HepG2 (cell line): ENCODE data around the gene INO80C. TPM values are rescaled to one million over a fixed set of nuclear protein-coding genes. Genes with fewer than 3 reads are reported as not detected.
A peak's percentile ranks its signal among the peaks of the same experiment; 100 is the strongest.

Experiments used
- AKNA ChIP-seq: sonication (generic); formaldehyde crosslinking; IDR thresholded peaks from 2 replicates; pipeline ENCODE4 v1.4.0; 2020; ENCODE audit warnings: missing genetic modification reagents, borderline replicate concordance
- BRD4 ChIP-seq: sonication (generic); formaldehyde crosslinking; IDR thresholded peaks from 2 replicates; pipeline ENCODE4 v1.4.0; 2020; ENCODE audit warnings: missing genetic modification reagents
- DRAP1 ChIP-seq: IDR thresholded peaks from 2 replicates; pipeline ENCODE4 v1.6.1; 2016; ENCODE audit warnings: missing genetic modification reagents, missing compliant biosample characterization
- EED ChIP-seq: sonication (generic); formaldehyde crosslinking; IDR thresholded peaks from 2 replicates; pipeline ENCODE4 v1.5.0; 2020; ENCODE audit warnings: mild to moderate bottlenecking, missing genetic modification reagents
- GMEB2 ChIP-seq: IDR thresholded peaks from 2 replicates; pipeline ENCODE4 v1.6.1; 2016; ENCODE audit warnings: missing biosample characterization, missing genetic modification reagents, low read depth
- GPN1 ChIP-seq: sonication (generic); formaldehyde crosslinking; IDR thresholded peaks from 2 replicates; pipeline ENCODE4 v1.5.1; 2020; ENCODE audit warnings: missing genetic modification reagents, borderline replicate concordance
- MEIS1 ChIP-seq: sonication (generic); formaldehyde crosslinking; IDR thresholded peaks from 2 replicates; pipeline ENCODE4 v1.9.0; 2021; ENCODE audit warnings: mild to moderate bottlenecking, missing genetic modification reagents, moderate library complexity, borderline replicate concordance
- MIER3 ChIP-seq: IDR thresholded peaks from 2 replicates; pipeline ENCODE4 v1.6.1; 2016; ENCODE audit warnings: missing compliant biosample characterization, borderline replicate concordance
- NCOA2 ChIP-seq: sonication (generic); formaldehyde crosslinking; IDR thresholded peaks from 2 replicates; pipeline ENCODE4 v1.8.0; 2022; ENCODE audit warnings: inconsistent platforms
- NFIC ChIP-seq: IDR thresholded peaks from 2 replicates; pipeline ENCODE4 v1.6.1; 2012; ENCODE audit warnings: mild to moderate bottlenecking, low read length, inconsistent platforms
- NR2F1 ChIP-seq, 2 experiments: fragments of 450-650 bp in 1 of 2; formaldehyde crosslinking in 1 of 2; IDR thresholded peaks; 2 replicates each; pipeline versions ENCODE4 v1.5.0 to v1.6.1; 2016 to 2020; ENCODE audit warnings: mild to moderate bottlenecking in 1 of 2, missing compliant biosample characterization in 1 of 2, missing genetic modification reagents in 1 of 2, moderate library complexity in 1 of 2
- PAX8 ChIP-seq: sonication (generic); formaldehyde crosslinking; IDR thresholded peaks from 2 replicates; pipeline ENCODE4 v1.8.0; 2022; ENCODE audit warnings: mild to moderate bottlenecking, missing genetic modification reagents, borderline replicate concordance
- RORA ChIP-seq: sonication (generic); formaldehyde crosslinking; IDR thresholded peaks from 2 replicates; pipeline ENCODE4 v1.5.0; 2020; ENCODE audit warnings: mild to moderate bottlenecking, missing genetic modification reagents, moderate library complexity
- SMARCE1 ChIP-seq: fragments of 450-650 bp; IDR thresholded peaks from 2 replicates; pipeline ENCODE4 v1.6.1; 2017; ENCODE audit warnings: borderline replicate concordance
- ZNF24 ChIP-seq: fragments of 450-650 bp; IDR thresholded peaks from 2 replicates; pipeline ENCODE4 v1.6.1; 2017; ENCODE audit warnings: antibody characterized with exemption, mild to moderate bottlenecking
- ZNF276 ChIP-seq: sonication (generic); formaldehyde crosslinking; IDR thresholded peaks from 2 replicates; pipeline ENCODE4 v1.4.0; 2020; ENCODE audit warnings: mild to moderate bottlenecking, low read depth, missing genetic modification reagents
- ZNF446 ChIP-seq: sonication (generic); formaldehyde crosslinking; IDR thresholded peaks from 2 replicates; pipeline ENCODE4 v1.5.0; 2020; ENCODE audit warnings: mild to moderate bottlenecking, missing genetic modification reagents
- ZNF644 ChIP-seq: IDR thresholded peaks from 2 replicates; pipeline ENCODE4 v1.6.1; 2016; ENCODE audit warnings: low read depth
- ZSCAN22 ChIP-seq: sonication (generic); formaldehyde crosslinking; IDR thresholded peaks from 2 replicates; pipeline ENCODE4 v1.4.0; 2020; ENCODE audit warnings: mild to moderate bottlenecking, missing genetic modification reagents
- polyA plus RNA-seq, 8 experiments: library from polyadenylated mRNA; depleted of rRNA in 3 of 8; stranded (reverse) in 7 of 8; unstranded in 1 of 8; fragments of >200 nt; fragmentation: Illumina TruSeq in 4 of 8; extraction: Trizol in 4 of 8; gene quantifications; 2 replicates each; pipeline versions ENCODE4 v1.2.1 to v1.2.3, GENCODE V29; 2011 to 2016; ENCODE audit warnings: low read depth in 4 of 8, missing spikeins in 1 of 8, mixed read lengths in 1 of 8; ENCODE audit not compliant: insufficient read depth in 1 of 8
- total RNA-seq, 5 experiments: library from RNA; depleted of rRNA; stranded (reverse); fragments of >200 nt; fragmentation: Illumina TruSeq; extraction: Trizol; gene quantifications; 2 replicates each; pipeline ENCODE4 v1.2.3, GENCODE V29; 2016; ENCODE audit warnings: low read depth in 1 of 5

The INO80C gene
- total and polyA plus RNA-seq, 2 of the 13 experiments (the other 11 are each of a cell fraction or from before 2014, with no cell fraction given), result 8.2 to 15.4 TPM

GRCh38 chr18:35478520-35479435 is 19.0 kb downstream of the INO80C start (continued):
- TF ChIP-seq NCOA2 (CRISPR knock-in tag), result peak; percentile 68
- no peak for TF ChIP-seq NFIC
- no peak for TF ChIP-seq ZNF276
- no peak for TF ChIP-seq SMARCE1
- TF ChIP-seq MIER3 (CRISPR knock-in tag), result peak; percentile 20; the same call in 1 of the 2 replicates
- no peak for TF ChIP-seq MEIS1
- no peak for TF ChIP-seq PAX8 (CRISPR knock-in tag)
- TF ChIP-seq AKNA, result no peak
- TF ChIP-seq EED (CRISPR knock-in tag), result no peak
- no peak for TF ChIP-seq ZNF446 (CRISPR knock-in tag)
- 0 out of 2 replicates have a peak, but pooled peaks have one; percentile 13 for TF ChIP-seq ZNF24
- TF ChIP-seq ZSCAN22 (CRISPR knock-in tag), result no peak
- TF ChIP-seq NR2F1 (CRISPR knock-in tag; IDR thresholded peaks at IDR 0.05), result peak in 1 of 2 experiments; percentile 92; a peak in 3 of 4 replicates
- no peak for TF ChIP-seq RORA (CRISPR knock-in tag)
- TF ChIP-seq GPN1 (CRISPR knock-in tag), result no peak
- no peak for TF ChIP-seq GMEB2 (CRISPR knock-in tag)
- peak; percentile 86 for TF ChIP-seq ZNF644 (CRISPR knock-in tag)
- peak; percentile 68 for TF ChIP-seq DRAP1 (CRISPR knock-in tag)
- no peak for TF ChIP-seq BRD4 (CRISPR knock-in tag)
